Skeletal muscle tissue (tissue), 4 donors: ENCODE measurements around the gene MSRB1. TPM values are rescaled to one million over a fixed set of nuclear protein-coding genes. Genes with fewer than 3 reads are reported as not detected.

Source experiments
- H3K27ac ChIP-seq: one replicate; pipeline ENCODE4 v1.7.0; 2013; ENCODE audit warnings: mild to moderate bottlenecking, low read depth, low read length, inconsistent platforms
- H3K27me3 ChIP-seq, 3 donors: one replicate each; pipeline ENCODE4 v1.7.0; 2013; ENCODE audit warnings: low read length in 3 of 3; ENCODE audit not compliant: control insufficient read depth in 3 of 3, insufficient read depth in 3 of 3
- H3K36me3 ChIP-seq, 3 donors: one replicate each; pipeline ENCODE4 v1.7.0; 2013; ENCODE audit warnings: low read length in 3 of 3; ENCODE audit not compliant: control insufficient read depth in 3 of 3, insufficient read depth in 3 of 3
- H3K4me1 ChIP-seq, 3 donors: one replicate each; pipeline ENCODE4 v1.7.0; 2013; ENCODE audit warnings: low read length in 3 of 3, mild to moderate bottlenecking in 3 of 3; ENCODE audit not compliant: control insufficient read depth in 3 of 3, insufficient read depth in 3 of 3
- H3K4me3 ChIP-seq, 3 donors: one replicate each; pipeline ENCODE4 v1.7.0; 2013; ENCODE audit warnings: low read length in 3 of 3
- H3K9ac ChIP-seq, 3 donors: one replicate each; pipeline ENCODE4 v1.7.0; 2013; ENCODE audit warnings: low read length in 3 of 3, mild to moderate bottlenecking in 3 of 3, moderate library complexity in 2 of 3, low read depth in 1 of 3
- H3K9me3 ChIP-seq, 3 donors: one replicate each; pipeline ENCODE4 v1.7.0; 2013; ENCODE audit warnings: low read length in 3 of 3; ENCODE audit not compliant: control insufficient read depth in 3 of 3
- total RNA-seq: library from RNA; depleted of rRNA; stranded (reverse); fragments of >200 nt; gene quantifications from one replicate; pipeline ENCODE4 v1.2.3, GENCODE V29; 2014
- donor health status: Osteomylitis.

MSRB1 gene, protein sequence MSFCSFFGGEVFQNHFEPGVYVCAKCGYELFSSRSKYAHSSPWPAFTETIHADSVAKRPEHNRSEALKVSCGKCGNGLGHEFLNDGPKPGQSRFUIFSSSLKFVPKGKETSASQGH
- 13.6 TPM for total RNA-seq

DNA sequence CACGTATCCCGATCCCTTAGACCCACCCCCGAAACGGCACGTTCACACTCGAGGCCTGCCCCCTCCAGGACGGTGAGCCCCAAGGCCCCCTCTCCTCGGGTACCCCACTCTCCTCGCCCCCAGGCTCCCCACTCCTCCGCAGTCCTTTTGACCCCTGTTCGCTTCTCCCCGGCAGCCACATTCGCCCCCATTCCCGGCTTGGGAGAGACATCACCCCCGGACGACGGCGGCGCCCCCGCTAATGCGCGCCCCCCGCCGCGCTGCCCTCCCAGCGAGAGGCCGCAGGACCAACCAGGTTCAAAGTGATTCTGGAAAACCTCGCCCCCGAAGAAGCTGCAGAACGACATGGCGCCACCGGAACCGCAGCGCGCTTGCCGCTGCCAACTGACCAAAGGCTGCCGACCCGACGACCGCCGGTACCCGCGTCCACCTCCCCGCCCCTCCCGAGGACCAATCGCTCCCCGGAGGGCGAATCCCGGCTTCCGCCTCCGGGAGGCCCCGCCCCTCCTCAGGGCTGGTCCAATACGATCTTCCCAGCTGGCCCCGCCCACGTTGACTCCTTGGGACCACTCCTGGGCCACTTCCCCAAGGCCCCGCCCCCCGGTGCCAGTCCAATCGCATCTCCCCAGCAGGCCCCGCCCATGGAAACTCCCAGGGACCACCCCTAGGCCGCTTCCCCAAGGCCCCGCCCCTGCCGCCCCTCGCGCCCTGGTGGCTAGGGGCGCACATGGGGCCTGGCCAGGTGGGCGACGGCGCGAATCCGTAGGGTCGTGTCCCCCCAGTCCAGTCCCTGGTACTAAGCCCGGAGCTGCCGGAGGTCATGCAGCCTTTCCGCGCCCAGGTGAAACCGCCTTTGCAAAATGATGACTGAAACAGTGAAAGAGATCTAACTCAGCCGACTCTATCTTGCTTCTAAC, at the start of gene MSRB1:
Gene MSRB1 (minus strand): TSS at position 390 of the 917 bp plus-strand sequence. CDS start 43 bp downstream, at position 347.
- Histone ChIP-seq H3K4me1 (peaks cover 65 to 88% (median 70%) of the 10 kb centered on the region in 3 donors), H3K4me3 (peak within 1 kb of the TSS; percentile 78 to 92 (median 87)), H3K27ac (peak within 1 kb of the TSS; percentile 97), H3K36me3 (peaks cover 32 to 35% (median 33%) of the 10 kb centered on the region in 3 donors), H3K9me3 (no peaks in the 10 kb centered on the region), H3K9ac (peak within 1 kb of the TSS; percentile 90 to 97 (median 96)), H3K27me3 (no peaks in the 10 kb centered on the region)

DNA sequence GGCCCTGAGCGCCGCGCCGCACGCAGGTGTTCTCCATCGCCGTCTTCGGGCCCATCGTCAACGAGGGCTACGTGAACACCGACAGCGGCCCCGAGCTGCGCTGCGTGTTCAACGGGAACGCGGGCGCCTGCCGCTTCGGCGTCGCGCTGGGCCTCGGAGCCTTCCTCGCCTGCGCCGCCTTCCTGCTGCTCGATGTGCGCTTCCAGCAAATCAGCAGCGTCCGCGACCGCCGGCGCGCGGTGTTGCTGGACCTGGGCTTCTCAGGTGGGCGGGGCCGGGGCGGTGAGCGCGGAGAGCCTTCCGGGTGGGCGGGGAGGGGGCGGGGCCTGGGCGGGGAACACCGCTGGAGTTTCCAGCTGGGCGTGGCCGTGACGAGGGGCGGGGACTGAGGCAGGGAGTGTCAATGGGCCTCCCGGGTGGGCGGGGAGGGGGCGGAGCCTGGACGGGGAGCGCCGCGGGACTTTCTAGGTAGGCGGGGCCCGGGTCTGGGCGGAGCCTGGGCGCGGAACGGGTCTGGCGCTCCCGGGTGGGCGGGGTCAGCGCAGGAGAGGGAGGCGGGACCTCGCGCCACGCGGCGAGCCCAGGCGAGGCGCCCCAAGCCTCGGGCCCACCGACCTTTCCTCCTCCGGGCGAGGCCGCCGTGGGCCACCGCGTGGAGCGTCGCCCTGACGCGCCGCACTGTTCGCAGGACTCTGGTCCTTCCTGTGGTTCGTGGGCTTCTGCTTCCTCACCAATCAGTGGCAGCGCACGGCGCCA, 49.1 kb upstream of the MSRB1 start:
- no peaks in the 10 kb centered on the region for H3K9me3 ChIP-seq
- H3K36me3 ChIP-seq = peaks cover 3 to 7% (median 5%) of the 10 kb centered on the region in 3 donors
- peak overlapping the region; percentile 30 to 67 (median 56) for H3K4me3 ChIP-seq
- H3K9ac ChIP-seq = peak overlapping the region in 2 of 3 donors; percentile 3 to 40
- H3K27ac ChIP-seq = no peak overlapping the region
- peaks cover 34 to 37% (median 34%) of the 10 kb centered on the region in 3 donors for H3K27me3 ChIP-seq
- H3K4me1 ChIP-seq = peaks cover 12 to 21% (median 16%) of the 10 kb centered on the region in 3 donors

DNA sequence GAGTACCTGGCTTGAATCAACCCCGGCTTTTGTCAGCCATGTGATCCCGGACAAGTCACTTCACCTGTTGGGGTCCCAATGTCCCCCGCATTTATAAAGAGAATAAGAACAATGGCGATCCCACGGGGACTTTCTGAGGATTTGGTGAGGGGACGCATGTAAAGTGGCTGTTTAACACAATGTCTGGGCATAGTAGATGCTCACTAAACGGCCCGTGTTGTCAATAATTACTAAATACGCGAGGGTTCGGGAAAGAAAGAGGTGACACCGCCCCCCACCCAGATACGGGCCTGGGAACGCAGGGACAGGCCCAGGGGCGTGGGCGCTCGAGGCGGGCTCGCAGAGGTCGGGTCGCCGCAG, 48.6 kb upstream of the MSRB1 start:
- H3K36me3 ChIP-seq = peaks cover 3 to 7% (median 6%) of the 10 kb centered on the region in 3 donors
- no peak overlapping the region for H3K27ac ChIP-seq
- peaks cover 12 to 21% (median 16%) of the 10 kb centered on the region in 3 donors for H3K4me1 ChIP-seq
- H3K9ac ChIP-seq = peak overlapping the region in 2 of 3 donors; percentile 3 to 40
- peaks cover 34 to 38% (median 34%) of the 10 kb centered on the region in 3 donors for H3K27me3 ChIP-seq
- peak overlapping the region; percentile 30 to 67 (median 56) for H3K4me3 ChIP-seq
- H3K9me3 ChIP-seq = no peaks in the 10 kb centered on the region

DNA sequence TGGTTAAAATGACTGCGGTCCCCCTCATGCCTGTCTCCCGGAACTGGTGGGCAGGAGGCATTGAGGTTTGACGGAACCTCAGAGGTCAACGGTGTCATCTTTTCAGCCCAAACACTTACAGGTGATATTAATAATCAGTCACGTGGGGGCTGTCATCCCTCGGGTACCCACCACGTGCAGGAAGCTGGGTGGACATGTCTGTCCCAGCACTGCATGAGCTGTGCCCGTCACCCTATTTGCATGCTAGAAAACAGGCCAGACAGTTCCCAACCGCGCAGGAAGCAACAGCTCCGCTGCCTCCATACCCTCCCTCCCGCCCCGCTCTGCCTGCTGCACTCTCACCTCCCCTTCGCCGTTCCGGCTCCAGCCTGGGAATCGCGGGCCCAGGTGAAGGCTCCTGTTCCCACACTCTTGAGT, 48.1 kb upstream of the MSRB1 start:
- Histone ChIP-seq H3K4me3 (peak overlapping the region in 1 of 3 donors; percentile 22), H3K9ac (no peak overlapping the region), H3K27me3 (peaks cover 34 to 38% (median 35%) of the 10 kb centered on the region in 3 donors), H3K4me1 (peaks cover 12 to 21% (median 16%) of the 10 kb centered on the region in 3 donors), H3K27ac (no peak overlapping the region), H3K9me3 (no peaks in the 10 kb centered on the region), H3K36me3 (peaks cover 8 to 12% (median 9%) of the 10 kb centered on the region in 3 donors)

DNA sequence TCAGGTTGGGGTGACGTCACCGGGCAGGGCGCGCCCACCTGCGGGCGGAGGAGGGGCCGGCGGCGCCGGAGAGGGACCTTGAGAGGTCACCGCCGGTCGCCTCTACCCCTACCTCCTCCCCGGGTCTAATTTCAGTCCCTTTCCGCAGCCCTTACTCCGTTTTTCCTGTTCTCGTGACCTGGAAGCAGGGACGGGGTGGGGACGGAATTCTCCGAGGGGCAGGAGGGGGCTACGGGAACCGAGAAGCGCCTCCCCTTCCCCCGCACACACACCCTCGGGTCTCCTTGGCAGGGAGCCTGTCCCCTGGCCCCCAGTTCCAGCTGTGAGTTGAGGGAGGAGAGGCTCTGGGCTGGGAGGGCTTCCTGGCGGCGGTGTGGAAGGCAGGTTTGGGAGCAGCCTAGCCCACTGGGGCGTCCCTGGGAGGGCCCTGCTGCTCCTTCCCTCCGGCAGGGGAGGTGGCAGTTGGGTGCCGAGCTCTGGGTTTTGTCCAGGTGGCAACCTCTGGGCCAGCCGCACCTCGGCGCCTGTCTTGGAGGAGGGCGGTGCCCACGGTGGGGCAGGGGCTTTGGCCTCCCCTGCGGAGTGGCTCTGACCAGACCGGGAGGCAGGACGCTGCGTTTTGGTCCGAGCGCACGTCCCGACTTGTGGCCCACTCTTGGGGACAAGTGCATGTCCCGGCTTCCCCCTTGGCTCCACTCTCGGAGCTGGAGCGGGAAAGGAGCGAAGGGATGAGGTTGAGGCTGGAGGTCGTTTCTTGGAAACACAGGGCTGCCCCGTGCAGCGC, 47.5 kb upstream of the MSRB1 start:
- Histone ChIP-seq H3K27ac (no peak overlapping the region), H3K4me1 (peaks cover 12 to 23% (median 17%) of the 10 kb centered on the region in 3 donors), H3K9ac (no peak overlapping the region), H3K27me3 (peaks cover 34 to 40% (median 38%) of the 10 kb centered on the region in 3 donors), H3K36me3 (peaks cover 14 to 18% (median 15%) of the 10 kb centered on the region in 3 donors), H3K4me3 (peak overlapping the region in 1 of 3 donors; percentile 35), H3K9me3 (no peaks in the 10 kb centered on the region)

DNA sequence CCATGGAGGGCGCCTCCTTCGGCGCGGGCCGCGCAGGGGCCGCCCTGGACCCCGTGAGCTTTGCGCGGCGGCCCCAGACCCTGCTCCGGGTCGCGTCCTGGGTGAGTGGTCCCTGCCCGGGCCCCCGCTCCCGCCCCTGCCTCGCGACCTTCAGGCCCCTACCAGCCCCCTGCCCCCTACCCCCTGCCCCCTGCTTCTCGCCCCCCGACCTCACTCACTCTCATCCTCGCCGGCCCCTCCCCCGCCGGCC, 47.0 kb upstream of the MSRB1 start:
- Histone ChIP-seq H3K9ac (no peak overlapping the region), H3K4me1 (peaks cover 17 to 28% (median 22%) of the 10 kb centered on the region in 3 donors), H3K27ac (no peak overlapping the region), H3K27me3 (peaks cover 34 to 40% (median 38%) of the 10 kb centered on the region in 3 donors), H3K4me3 (no peak overlapping the region), H3K9me3 (no peaks in the 10 kb centered on the region), H3K36me3 (peaks cover 16 to 20% (median 18%) of the 10 kb centered on the region in 3 donors)

DNA sequence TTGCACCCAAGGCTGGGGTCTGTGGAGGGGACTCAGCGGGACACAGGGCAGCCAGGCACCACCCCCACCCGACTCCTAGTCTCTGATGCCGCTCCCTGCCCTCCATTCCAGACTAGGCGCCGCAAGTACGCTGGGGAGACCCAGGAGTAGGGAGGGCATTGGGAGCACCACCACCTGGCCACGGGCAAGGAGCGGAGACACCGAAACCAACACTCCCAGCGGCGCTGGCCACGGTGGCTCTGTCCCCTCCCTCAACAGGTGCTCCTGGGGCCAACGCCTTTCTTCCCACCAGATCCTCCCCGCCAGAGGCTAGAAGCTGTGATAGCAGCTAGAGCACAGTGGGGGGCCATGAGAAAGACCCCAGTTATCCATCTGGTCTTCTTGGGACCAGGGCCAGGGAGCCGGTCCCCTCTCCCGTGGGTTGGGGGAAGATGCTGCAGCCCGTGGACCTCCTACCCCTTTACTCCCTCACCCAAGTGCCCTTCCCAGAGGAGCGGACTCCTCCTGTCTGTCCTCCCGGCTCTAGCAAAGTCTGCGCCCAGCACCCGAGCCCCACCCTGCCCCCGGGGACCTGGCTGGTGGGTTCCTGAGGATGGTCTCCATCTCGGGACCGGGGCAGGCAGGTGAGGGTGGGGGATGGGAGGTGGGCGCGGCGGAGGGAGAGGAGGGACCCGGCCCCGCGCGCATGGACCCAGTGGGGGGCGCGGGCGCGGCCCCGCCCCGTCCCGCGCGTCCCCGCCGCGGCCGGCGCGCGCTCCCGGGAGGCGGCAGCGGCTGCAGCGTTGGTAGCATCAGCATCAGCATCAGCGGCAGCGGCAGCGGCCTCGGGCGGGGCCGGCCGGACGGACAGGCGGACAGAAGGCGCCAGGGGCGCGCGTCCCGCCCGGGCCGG, 46.5 kb upstream of the MSRB1 start, which contains the start of gene SYNGR3:
Gene SYNGR3 (plus strand): TSS at position 762 of the 892 bp plus-strand sequence. CDS start 133 bp downstream, outside the sequence.
- H3K27ac ChIP-seq = no peak within 1 kb of the TSS
- peaks cover 16 to 20% (median 18%) of the 10 kb centered on the region in 3 donors for H3K36me3 ChIP-seq
- peaks cover 34 to 40% (median 38%) of the 10 kb centered on the region in 3 donors for H3K27me3 ChIP-seq
- peaks cover 23 to 34% (median 28%) of the 10 kb centered on the region in 3 donors for H3K4me1 ChIP-seq
- peak within 1 kb of the TSS in 1 of 3 donors; percentile 35 for H3K4me3 ChIP-seq
- H3K9ac ChIP-seq = peak within 1 kb of the TSS in 1 of 3 donors; percentile 8
- no peaks in the 10 kb centered on the region for H3K9me3 ChIP-seq

DNA sequence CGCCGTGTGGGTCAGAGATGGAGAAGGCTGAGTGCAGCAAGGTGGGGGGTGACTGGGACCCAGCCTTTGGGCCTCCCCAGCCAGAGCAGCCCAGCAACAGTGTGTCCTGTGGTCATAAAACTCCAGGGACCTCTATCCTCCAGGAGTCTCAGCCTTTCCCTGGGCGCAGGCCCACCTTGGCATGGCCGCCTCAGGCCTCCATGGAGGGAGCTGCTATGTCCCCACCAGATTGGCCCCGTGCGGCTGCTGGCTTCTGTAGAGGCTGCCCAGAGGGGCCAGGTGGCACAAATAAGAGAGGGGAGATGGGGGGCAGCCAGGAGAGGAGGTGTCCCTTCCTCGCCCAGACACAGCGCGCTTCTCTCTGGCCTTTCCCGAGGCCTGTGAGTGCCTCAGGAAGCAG, 44.2 kb upstream of the MSRB1 start:
- Histone ChIP-seq H3K9ac (no peak overlapping the region), H3K4me3 (no peak overlapping the region), H3K27me3 (peaks cover 34 to 40% (median 39%) of the 10 kb centered on the region in 3 donors), H3K4me1 (peaks cover 33 to 46% (median 35%) of the 10 kb centered on the region in 3 donors), H3K27ac (no peak overlapping the region), H3K36me3 (peaks cover 16 to 20% (median 18%) of the 10 kb centered on the region in 3 donors), H3K9me3 (no peaks in the 10 kb centered on the region)
